Measurements from ENCODE around the gene AGPAT1. TPM values are rescaled to one million over a fixed set of nuclear protein-coding genes. Genes with fewer than 3 reads are reported as not detected.

The AGPAT1 gene
- total and polyA plus RNA-seq, 2 of the 13 experiments (the other 11 are each of a cell fraction or from before 2014, with no cell fraction given): 51.3 to 139 TPM

GRCh38 chr6:32175711-32176475 is at the start of gene AGPAT1 (continued):
- TF ChIP-seq SIX1 (CRISPR knock-in tag; IDR thresholded peaks at IDR 0.05; ENCODE audit: borderline replicate concordance) (no peak), REL (CRISPR knock-in tag; conservative IDR thresholded peaks at IDR 0.05) (peak; percentile 18; the same call in 1 of the 2 replicates), ATAD3A (CRISPR knock-in tag; IDR thresholded peaks at IDR 0.05) (no peak), MLX (CRISPR knock-in tag; IDR thresholded peaks at IDR 0.05) (no peak), RORA (CRISPR knock-in tag; IDR thresholded peaks at IDR 0.05) (no peak), FOSL1 (CRISPR knock-in tag; IDR thresholded peaks at IDR 0.05; ENCODE audit: borderline replicate concordance) (no peak), RARA (CRISPR knock-in tag; IDR thresholded peaks at IDR 0.05) (no peak), PBX2 (CRISPR knock-in tag; IDR thresholded peaks at IDR 0.05) (peak; percentile 98), ZFP62 (CRISPR knock-in tag; IDR thresholded peaks at IDR 0.05) (no peak), POLR2AphosphoS5 (IDR thresholded peaks at IDR 0.05; ENCODE audit: low read depth, low read length) (peak; percentile 91), ZNF326 (CRISPR knock-in tag; IDR thresholded peaks at IDR 0.05; ENCODE audit: borderline replicate concordance) (no peak), ZNF318 (CRISPR knock-in tag; IDR thresholded peaks at IDR 0.05) (no peak), SMAD1 (CRISPR knock-in tag; IDR thresholded peaks at IDR 0.05; ENCODE audit: borderline replicate concordance, low read depth) (no peak; the same call in 1 of the 2 replicates), NFKB2 (CRISPR knock-in tag; IDR thresholded peaks at IDR 0.05; ENCODE audit: borderline replicate concordance) (peak; percentile 89; the same call in 1 of the 2 replicates), ZNF547 (CRISPR knock-in tag; IDR thresholded peaks at IDR 0.05) (no peak; the same call in 1 of the 2 replicates)
